GM19455 (cell line): ENCODE measurements around the gene HASPIN.
"Not testable (repeated sequence)": the region's sequence is repeated elsewhere in the genome, so short reads cannot be mapped to it uniquely, and the experiment has no call there.

ENCODE experiments used
- ATAC-seq: cut with Tn5 transposase; IDR thresholded peaks from one replicate; pipeline ENCODE4 v1.9.1; 2021; ENCODE audit not compliant: unreplicated experiment

HASPIN gene

DNA sequence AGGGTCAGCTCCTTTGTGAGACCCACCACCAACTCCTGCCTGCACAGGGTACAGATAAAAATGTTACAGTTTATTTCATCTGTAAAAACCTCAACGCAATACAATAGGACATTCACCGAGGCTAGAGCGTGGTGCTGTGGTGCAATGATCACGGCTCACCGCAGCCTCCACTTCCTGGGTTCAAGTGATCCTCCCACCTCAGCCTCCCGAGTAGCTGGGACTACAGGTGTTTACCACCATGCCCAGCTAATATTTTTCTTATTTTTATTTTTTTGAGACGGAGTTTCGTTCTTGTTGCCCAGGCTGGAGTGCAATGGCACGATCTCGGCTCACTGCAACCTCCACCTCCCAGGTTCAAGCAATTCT lies 11.2 kb downstream of the HASPIN start:
- not testable (repeated sequence) for ATAC-seq

DNA sequence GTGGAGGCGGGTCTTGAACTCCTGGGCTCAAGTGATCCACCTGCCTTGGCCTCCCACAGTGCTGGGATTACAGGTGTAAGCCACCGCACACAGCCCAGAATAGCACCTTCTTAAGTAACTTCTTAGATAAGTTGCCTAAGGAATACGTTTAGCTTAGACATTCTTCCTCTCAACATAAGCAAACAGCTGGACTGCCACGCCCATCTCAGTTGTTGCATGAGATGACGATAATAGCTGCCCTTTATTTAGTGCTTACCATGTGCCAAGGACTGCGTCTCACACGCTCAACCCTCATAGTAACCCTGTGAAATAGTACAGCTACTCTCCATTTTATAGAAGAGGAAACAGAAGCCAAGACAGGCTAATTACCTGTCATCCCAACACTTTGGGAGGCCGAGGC lies 11.8 kb downstream of the HASPIN start:
- no peak for ATAC-seq

DNA sequence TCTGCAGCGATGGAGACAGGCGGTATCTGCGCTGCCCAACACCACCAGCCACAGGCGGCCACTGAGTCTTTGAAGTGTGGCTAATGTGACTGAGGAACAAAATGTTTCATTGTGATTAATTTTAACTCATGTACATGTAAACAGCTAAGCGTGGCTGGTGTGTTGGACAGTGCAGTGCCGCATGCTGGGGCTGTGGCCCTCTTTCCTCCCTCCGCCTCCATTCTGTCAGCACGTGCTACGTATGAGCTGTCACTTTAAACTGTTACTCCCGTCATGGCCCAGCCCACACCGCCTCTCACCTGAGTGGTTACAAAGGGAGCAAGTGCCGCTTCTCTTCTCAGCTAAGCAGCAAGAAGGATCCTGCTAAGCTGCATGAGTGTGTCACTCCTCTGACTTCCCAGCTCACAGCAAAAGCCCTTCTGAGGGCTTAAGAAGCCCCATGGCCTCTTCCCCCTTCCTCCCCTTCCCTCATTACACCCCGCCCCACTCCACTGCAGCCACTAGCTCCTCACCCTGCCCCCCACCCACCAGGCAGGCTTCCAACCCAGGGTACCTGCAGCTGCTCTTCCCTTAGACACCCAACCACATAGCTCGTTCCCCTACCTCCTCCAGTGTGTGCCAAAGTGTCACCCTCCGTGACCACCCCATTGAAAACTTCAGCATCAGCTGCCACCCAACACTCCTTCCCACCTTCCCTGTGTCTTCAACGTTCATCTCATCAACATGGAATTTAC lies 15.0 kb downstream of the HASPIN start:
- ATAC-seq, result no peak

DNA sequence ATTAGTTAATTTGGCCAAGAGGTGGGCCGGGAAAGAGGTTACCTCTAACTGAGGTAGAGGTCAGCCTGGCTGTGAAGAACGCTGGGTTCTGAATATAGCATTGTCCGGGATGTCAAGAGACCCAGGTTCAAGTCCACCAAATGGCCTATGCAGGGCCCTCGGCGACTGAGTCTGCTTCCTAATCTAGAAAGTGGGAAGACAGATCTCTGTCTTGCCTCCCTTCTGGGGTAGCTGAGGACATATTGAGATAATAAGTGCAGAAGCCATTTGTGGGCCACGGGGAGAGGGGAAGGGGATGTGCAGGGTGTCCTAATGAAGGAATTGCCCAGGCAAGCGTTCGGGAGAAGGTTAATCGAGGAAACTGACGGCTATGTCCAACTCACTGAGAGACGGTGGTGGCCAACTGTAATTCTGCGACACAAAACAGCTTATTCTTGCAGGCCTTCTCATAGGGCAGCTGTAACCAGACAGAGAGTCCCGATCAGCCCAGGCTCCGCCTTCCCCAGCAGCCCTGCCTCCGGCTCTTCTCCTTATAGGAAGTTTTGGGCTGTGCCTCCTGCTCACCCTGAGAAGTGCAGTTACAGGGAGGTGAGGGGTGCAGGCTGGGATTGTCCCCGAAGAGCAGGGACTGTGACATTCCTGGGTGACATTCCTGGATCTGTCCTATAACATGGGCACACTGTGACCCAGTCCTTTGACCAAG lies 15.9 kb downstream of the HASPIN start:
- no peak for ATAC-seq

DNA sequence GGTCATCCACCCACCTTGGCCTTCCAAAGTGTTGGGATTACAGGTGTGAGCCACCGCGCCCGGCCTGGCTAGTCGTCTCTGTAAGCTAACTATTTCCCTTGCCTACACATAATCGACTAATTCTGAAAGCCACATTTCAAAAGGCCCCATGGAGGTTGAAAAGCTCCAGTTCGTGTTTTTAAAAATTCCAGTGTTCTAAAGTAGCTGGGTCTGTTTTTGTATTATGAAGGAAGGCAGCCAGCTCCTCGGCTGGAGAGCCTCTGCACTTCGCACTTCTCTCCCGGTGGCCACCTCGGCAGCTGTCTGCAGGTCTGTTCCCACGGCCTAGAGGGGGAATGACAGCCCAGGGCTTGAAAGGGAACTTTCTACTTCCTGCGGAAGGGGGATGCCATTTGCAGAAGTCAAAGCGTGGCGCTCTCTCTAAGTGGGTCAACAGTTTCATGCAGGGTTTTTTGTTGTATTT lies 16.9 kb downstream of the HASPIN start:
- ATAC-seq, result no peak

DNA sequence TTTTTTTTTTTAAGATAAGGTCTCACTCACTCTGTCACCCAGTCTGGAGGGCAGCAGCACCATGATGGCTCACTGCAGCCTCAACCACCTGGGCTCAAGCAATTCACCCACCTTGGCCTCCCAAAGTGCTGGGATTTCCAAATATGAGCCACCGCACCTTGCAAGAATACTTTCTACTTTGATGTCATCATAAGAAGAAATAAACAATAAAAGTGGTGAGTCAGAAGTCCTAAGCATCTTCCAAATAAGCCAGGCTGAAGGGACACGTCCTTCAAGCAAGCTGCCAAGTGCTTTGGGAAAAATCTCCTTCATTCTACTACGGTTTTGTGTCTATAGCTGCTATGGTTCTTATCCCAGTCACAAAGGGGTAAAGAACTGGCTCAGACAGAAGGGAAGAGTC lies 20.3 kb downstream of the HASPIN start:
- ATAC-seq, result no peak

DNA sequence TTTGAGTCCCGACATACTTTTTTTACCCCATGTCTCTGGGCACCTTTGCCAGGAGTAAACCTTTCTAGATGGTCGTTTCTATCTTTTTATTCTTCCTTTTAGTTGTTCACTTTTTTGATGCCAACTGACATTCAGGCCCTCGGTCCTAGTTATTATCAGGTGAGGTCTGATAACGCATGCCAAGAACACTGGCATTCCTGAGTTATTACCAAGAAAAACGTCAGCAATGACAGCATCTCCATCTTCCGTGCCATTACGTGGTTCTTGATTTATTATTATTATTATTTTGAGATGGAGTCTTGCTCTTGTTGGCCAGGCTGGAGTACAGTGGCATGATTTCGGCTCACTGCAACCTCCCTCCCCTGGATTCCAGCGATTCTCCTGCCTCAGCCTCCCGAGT lies 21.4 kb downstream of the HASPIN start:
- no peak for ATAC-seq

DNA sequence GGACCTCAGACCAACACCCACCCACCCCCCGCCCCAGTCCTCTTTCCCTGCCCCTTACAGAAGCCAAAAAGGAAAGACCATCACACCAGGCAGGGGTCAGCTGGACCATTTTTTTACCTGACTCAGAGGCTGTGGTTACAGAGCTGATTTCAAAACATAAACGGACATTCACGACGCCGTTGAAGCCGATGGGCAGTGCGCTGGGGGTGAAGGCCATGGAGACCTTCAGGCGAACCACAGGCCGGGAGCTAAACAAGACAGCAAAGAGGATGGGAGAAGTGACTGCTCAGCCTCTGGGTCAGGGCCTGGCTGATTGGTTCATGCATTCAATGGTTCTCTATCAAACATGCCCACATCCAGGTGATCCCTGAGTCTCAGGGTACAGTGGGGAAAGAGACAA lies 24.1 kb downstream of the HASPIN start:
- ATAC-seq, result no peak

DNA sequence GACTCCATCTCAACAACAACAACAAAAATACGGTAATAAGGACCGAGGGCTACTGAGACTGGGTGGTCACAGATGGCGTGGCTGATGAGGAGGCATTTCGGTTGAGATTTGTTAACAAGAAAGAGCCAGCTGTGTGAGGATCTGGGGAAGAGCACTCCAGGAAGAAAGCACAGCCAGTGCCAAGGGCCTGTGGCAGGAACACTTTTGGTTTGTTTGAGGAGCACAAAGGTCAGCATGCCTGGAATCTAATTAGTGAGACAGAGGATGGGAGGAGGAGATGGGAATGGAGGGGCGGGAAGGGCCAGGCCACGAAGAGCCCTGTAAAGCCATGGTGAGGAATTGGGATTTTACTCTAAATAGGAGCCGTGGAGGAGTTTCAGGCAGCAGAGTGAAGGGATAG lies 24.9 kb downstream of the HASPIN start:
- no peak for ATAC-seq

DNA sequence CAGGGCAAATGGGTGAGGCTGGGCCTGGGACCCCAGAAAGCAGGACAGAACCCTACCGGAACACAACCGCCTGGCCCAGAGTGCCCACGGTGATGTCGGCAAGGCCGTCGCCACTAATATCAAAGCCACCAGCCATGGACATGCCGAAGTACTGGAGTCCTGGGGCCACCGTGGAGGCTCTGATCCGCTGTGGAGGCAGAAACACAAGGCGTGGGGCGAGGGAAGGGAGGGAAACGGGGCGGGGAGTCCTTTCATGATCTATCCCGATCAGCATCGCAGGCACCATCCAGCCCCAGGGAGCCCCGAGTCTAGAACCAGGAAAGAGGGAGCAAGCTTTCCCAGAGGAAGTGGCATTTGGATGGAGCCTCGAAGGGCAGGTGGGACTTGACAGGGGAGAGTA lies 26.6 kb downstream of the HASPIN start:
- ATAC-seq, result no peak

DNA sequence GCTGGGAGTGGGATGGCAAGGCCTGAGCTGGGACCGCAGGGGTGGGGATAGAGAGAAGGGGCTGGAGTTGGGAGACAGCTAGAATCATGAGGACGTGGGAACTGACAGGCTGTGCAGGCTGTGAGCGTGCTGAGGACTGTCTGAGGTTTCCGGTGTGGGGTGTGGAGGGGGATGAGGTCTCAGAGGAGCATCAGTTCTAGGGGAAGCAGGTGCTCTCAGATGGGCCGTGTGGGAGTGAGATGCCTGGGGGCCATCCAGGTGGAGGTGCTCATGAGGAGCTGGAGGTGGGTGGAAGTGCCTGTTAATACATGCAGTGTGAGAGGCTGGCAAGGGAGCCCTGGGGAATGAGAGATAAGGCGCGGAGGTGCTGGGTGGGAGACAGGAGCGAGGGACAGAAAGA lies 27.2 kb downstream of the HASPIN start:
- ATAC-seq, result no peak

DNA sequence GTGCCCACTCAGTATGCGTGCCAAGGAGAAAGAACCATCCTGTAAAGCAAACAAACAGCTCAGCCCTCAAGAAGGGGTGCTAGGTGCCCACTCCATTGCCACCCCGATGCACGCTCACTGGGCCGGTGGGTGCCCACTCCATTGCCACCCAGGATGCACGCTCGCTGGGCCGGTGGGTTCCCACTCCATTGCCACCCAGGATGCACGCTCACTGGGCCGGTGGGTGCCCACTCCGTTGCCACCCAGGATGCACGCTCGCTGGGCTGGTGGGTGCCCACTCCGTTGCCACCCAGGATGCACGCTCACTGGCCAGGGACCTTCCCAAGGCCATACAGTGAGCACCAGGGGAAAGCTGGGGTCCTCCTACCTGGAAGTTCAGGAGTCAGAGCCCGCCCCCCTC lies 28.1 kb downstream of the HASPIN start:
- no peak for ATAC-seq

DNA sequence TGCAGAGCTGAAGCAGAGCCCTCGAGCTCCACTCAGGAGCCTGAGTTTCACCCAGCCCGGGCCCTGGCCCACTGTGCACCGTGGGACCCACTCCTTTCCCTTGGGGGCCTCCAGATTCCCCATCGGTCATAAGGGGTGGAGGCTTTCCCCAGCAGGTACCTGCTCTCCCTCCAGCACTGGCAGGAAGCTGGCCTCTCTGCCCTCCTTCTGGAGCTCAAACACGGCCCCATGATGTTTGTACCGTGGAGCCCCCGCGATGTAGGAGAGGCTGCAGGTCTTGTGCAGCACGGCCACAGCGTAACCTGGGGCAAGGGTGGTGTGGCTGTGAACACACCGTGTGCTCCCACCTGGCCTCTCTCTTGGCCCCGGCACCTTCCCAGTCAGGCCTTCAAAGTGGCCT lies 29.9 kb downstream of the HASPIN start:
- no peak for ATAC-seq

DNA sequence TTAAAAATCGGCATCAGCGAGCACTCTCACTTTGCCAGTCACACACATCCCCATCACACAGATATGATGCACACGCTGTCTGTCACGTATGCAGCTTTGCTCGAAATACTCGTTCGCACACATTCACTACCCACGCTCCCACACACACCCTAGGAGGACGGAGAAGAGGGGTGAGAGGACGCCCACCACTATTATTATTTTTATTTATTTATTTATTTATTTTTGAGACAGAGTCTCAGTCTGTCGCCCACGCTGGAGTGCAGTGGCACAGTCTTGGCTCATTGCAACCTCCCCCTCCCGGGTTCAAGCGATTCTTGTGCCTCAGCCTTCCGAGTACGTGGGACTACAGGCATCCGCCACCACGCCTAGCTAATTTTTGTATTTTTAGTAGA lies 30.4 kb downstream of the HASPIN start:
- no peak for ATAC-seq

DNA sequence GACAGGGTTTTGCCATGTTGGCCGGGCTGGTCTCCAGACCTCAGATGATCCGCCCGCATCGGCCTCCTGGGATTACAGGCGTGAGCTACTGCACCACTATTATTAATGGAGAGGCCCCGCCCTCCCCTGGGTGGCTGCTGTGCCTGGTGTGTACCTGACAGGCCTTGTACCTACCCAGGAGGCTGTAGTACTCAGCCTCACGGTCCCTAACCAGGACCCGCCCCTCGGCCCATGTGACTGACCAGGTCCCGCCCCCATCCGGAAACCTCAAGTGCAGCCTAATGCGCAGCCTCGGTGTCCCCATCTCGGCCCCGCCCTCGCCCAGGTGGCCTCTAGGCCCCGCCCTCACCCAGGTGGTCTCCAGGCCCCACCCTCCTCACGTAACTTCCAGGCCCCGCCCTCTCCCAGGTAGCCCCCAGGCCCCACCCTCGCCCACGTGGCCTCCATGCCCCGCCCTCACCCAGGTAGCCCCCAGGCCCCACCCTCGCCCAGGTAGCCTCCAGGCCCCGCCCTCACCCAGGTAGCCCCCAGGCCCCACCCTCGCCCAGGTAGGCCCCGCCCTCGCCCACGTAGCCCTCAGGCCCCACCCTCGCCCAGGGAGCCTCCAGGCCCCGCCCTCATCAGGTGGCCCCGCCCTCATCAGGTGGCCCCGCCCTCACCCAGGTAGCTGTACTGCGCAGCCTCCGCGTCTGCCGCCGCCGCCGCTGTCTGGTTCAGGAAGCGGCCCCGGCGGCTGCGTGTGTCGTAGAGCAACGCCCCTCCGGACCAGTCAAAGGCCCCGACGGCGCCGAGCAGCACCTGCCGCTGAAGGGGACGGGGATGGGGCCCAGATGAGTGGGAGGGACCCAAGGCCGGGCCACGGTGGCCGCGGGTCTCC lies 31.0 kb downstream of the HASPIN start:
- ATAC-seq, result no peak

DNA sequence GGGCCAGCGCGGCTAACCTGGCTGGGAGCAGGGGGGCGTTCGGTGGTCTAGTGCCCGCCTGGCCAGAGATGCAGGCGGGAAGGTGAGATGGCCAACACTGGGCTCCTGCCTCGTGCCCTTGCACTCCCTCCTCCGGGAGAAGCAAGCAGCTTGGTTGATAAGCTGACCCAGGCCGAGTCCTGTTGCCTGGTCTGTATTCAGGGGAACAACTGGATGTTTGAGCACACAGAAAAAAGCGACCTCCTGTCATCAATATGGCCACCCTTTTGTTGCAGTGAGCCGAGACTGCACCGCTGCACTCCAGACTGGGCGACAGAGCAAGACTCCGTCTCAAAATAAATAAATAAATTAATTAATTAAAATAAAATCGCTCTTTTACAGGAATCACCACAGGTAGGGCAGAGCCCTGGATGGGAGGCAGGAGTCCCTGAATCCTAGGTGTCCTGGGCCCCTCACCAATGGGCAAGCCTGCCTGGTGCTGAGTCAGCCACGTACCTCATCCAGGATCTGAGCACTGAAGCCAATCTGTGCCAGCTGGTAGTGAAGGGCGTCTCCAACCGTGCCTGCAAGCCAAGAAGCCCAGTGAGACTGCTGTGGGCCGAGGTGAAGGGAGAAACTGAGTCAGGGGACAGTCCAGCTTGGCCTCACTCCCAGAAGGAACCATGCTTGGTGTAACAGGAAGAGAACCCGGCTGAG lies 31.8 kb downstream of the HASPIN start:
- no peak for ATAC-seq

DNA sequence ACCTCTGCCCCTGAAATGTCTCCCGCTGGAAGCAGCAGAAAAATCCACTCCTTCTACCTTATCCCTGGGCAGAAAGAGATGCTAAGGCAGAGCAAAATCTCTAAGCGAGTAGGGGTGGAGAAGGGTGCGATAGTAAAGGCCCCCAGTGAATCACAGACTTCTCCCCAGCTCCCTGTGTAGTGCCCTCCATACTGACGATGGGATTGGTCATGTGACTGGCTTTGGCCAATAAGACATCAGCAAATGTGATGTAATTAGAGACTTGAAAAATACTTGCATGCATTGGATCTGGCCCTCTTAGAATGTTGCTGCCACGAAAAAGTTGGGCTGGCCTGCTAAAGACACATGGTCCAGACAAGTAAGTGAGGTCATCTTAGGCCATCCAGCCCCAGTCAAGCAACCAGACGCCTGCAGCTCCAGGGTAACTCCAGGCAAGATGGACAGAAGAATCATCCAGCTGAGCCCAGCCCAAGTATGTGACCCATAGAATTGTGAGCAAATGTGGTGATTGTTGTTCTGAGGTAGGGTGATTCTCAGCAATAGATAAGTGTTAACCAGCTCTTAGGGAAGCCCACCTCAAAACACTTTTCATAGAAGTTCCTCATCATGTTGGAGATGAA lies 36.0 kb downstream of the HASPIN start:
- ATAC-seq, result no peak

DNA sequence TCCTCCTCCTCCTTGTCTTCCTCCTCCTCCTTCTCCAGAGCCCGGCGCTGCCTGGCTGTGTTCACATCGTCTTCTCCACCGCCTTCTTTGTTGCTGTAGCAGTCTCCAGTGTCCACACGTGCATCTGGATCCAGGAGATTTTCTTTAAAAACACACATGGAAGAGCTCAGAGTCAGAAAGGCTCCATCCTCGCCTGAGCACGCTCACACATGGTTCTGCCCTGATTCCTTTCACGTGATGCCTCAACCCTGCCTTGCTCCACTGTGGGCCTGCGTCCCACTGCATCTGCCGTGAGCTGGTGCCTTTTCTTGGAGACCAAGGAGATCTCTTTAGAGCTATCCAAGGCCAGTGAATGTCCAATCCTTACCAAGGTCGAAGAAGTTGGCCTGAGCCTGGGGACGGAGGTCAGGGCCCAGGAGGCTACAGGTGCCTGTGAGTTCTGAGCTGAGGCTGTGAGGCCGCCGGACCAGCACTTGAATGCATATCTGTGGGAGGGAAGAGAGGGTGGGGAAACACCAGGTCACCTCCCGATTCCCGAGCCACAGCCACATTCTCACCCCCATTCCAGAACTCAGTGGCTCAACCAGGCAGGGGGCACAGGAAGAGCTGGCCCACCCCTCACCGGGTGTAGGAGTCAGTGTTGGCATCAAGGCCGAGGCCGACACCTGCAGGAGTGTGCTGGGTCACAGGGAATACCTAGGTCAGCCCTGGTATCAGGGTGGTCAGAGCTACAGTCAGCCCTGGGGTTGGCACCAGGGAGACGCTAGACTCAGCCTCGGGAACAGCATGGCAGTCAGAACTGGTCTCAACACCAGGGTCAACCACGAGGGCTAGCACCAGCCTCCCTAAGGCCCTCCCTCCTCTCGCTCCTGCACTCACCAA lies 37.6 kb downstream of the HASPIN start:
- ATAC-seq, result no peak

DNA sequence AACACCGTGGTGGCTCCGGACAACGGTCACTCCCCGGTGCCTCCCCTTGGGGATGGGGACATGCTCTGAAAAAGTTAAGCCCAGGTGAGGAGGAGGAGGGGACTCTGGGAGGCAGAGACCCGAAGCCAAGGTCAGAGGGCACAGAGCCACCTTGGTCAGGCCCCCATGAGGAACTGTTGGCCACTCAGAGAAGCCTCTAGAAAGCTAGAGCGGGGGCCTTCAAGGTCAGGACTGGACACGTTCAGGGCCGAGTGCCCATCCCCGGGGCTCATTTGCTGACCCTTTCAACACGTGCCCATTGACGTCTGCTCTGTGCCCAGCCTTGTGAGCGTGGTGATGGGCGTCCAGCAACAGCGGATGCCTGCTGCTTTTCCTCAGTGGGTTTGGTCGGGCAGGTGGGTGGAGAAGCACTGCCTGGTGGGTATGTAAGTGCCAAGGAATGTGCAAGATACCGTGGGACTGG lies 38.2 kb downstream of the HASPIN start:
- ATAC-seq, result no peak
